H1 (cell line): ENCODE data around the gene RIN3. TPM values are rescaled to one million over a fixed set of nuclear protein-coding genes. Genes with fewer than 3 reads are reported as not detected.

Experiments used
- CTCF ChIA-PET: fragments of 300-600 bp; sonication (Branson Sonifier 250); formaldehyde crosslinking; loops from one replicate; lab custom pipeline; 2021; ENCODE audit not compliant: partially characterized antibody; lab: Charles Lee
- POLR2A ChIA-PET: fragments of 300-600 bp; sonication (Branson Sonifier 250); formaldehyde crosslinking; loops from one replicate; lab custom pipeline; 2021; ENCODE audit warnings: inconsistent platforms; ENCODE audit not compliant: partially characterized antibody; lab: Charles Lee
- DNase-seq, 2 experiments: peaks; one replicate each; pipeline versions ENCODE4 v3.0.0 to v3.0.0-alpha.2; 2010 to 2022; ENCODE audit warnings: low spot score in 2 of 2, low read depth in 1 of 2, mixed read lengths in 1 of 2
- FAIRE-seq: peaks from 2 replicates; lab custom pipeline; 2011; peaks lifted over from hg19 to GRCh38; lab: Jason Lieb, UNC
- H2AFZ ChIP-seq: 2 replicates; pipeline ENCODE4 v1.8.1; 2012; ENCODE audit warnings: low read length, inconsistent platforms
- H2AK5ac ChIP-seq: 2 replicates; pipeline ENCODE4 v1.6.1; 2013; ENCODE audit warnings: low read depth, low read length
- H2BK120ac ChIP-seq: replicated peaks from 2 replicates; pipeline ENCODE3; 2013; ENCODE audit warnings: low read depth, low read length, inconsistent platforms
- H2BK12ac ChIP-seq: 2 replicates; pipeline ENCODE4 v1.6.1; 2013; ENCODE audit warnings: low read depth, low read length
- H2BK15ac ChIP-seq: 2 replicates; pipeline ENCODE4 v1.6.1; 2013; ENCODE audit warnings: low read length
- H2BK20ac ChIP-seq: 2 replicates; pipeline ENCODE4 v1.6.1; 2013; ENCODE audit warnings: low read length
- H2BK5ac ChIP-seq: 2 replicates; pipeline ENCODE4 v1.6.1; 2013; ENCODE audit warnings: low read depth, low read length
- H3K14ac ChIP-seq: 2 replicates; pipeline ENCODE4 v1.6.1; 2013; ENCODE audit warnings: inconsistent platforms; ENCODE audit not compliant: insufficient read length
- H3K18ac ChIP-seq: 2 replicates; pipeline ENCODE4 v1.6.1; 2013; ENCODE audit warnings: low read length; ENCODE audit errors: extremely low read depth
- H3K23ac ChIP-seq: 2 replicates; pipeline ENCODE4 v1.6.1; 2013; ENCODE audit warnings: inconsistent platforms; ENCODE audit not compliant: insufficient read length
- H3K23me2 ChIP-seq: 2 replicates; pipeline ENCODE4 v1.6.1; 2013; ENCODE audit warnings: low read depth, low read length
- H3K27ac ChIP-seq: 2 replicates; pipeline ENCODE4 v1.6.1; 2011; ENCODE audit warnings: low read depth, low read length, inconsistent platforms
- H3K27me3 ChIP-seq, 4 experiments: replicated peaks in 1 of 4; 1 replicate in 1 of 4; 2 replicates in 3 of 4; pipeline versions ENCODE4 v1.6.1 to v1.8.1; 2011 to 2013; ENCODE audit warnings: low read length in 3 of 4, mild to moderate bottlenecking in 3 of 4, inconsistent platforms in 2 of 4, mixed read lengths in 2 of 4, moderate library complexity in 1 of 4; ENCODE audit not compliant: control insufficient read depth in 3 of 4, insufficient read depth in 3 of 4; ENCODE audit errors: extremely low read depth in 1 of 4
- H3K36me3 ChIP-seq, 4 experiments: 2 replicates each; pipeline versions ENCODE4 v1.6.1 to v1.8.1; 2011 to 2013; ENCODE audit warnings: mild to moderate bottlenecking in 4 of 4, low read length in 3 of 4, moderate library complexity in 2 of 4, control low read depth in 1 of 4, inconsistent platforms in 1 of 4; ENCODE audit not compliant: insufficient read depth in 4 of 4, control insufficient read depth in 2 of 4
- H3K4ac ChIP-seq: replicated peaks from 2 replicates; pipeline ENCODE3; 2013; ENCODE audit warnings: low read length, low read depth, mixed read lengths, inconsistent platforms; ENCODE audit not compliant: insufficient read length
- H3K4me1 ChIP-seq, 4 experiments: replicated peaks in 1 of 4; 1 replicate in 1 of 4; 2 replicates in 3 of 4; pipeline versions ENCODE4 v1.6.1 to v1.8.1; 2011 to 2013; ENCODE audit warnings: low read length in 3 of 4, inconsistent platforms in 2 of 4, mixed read lengths in 1 of 4; ENCODE audit not compliant: insufficient read depth in 4 of 4, control insufficient read depth in 3 of 4
- H3K4me2 ChIP-seq, 2 experiments: 2 replicates each; pipeline versions ENCODE4 v1.6.1 to v1.8.1; 2011 to 2013; ENCODE audit warnings: low read depth in 2 of 2, low read length in 2 of 2, control low read depth in 1 of 2, inconsistent platforms in 1 of 2, mild to moderate bottlenecking in 1 of 2; ENCODE audit not compliant: insufficient read depth in 1 of 2
- H3K4me3 ChIP-seq, 4 experiments: fragments of 200-600, 300-600 bp in 1 of 4; sonication (generic), shearing (Covaris generic), sonication (Bioruptor Twin) in 1 of 4; 2 replicates each; pipeline versions ENCODE4 v1.5.1 to v1.8.1; 2011 to 2016; ENCODE audit warnings: low read length in 4 of 4, low read depth in 3 of 4, control low read depth in 2 of 4, inconsistent platforms in 2 of 4, mild to moderate bottlenecking in 2 of 4, mixed read lengths in 1 of 4, moderate library complexity in 1 of 4; ENCODE audit not compliant: insufficient read depth in 2 of 4; ENCODE audit errors: extremely low read depth in 1 of 4
- H3K56ac ChIP-seq: replicated peaks from 2 replicates; pipeline ENCODE3; 2013; ENCODE audit warnings: low read depth, mild to moderate bottlenecking, mixed read lengths, low read length, inconsistent platforms; ENCODE audit not compliant: insufficient read length
- H3K79me1 ChIP-seq: 2 replicates; pipeline ENCODE4 v1.6.1; 2013; ENCODE audit warnings: low read depth, low read length, control low read depth
- H3K79me2 ChIP-seq, 2 experiments: 2 replicates each; pipeline versions ENCODE4 v1.6.1 to v1.8.1; 2012 to 2013; ENCODE audit warnings: low read length in 2 of 2, mild to moderate bottlenecking in 2 of 2, inconsistent platforms in 1 of 2; ENCODE audit not compliant: insufficient read depth in 2 of 2, control insufficient read depth in 1 of 2
- H3K9ac ChIP-seq, 4 experiments: replicated peaks in 1 of 4; 1 replicate in 1 of 4; 2 replicates in 3 of 4; pipeline versions ENCODE4 v1.6.1 to v1.8.1; 2011 to 2013; ENCODE audit warnings: low read depth in 3 of 4, low read length in 3 of 4, control low read depth in 2 of 4, mild to moderate bottlenecking in 2 of 4, moderate library complexity in 2 of 4, inconsistent platforms in 1 of 4; ENCODE audit errors: extremely low read depth in 1 of 4
- H3K9me3 ChIP-seq, 2 experiments: 2 replicates each; pipeline versions ENCODE4 v1.6.1 to v1.8.1; 2012 to 2013; ENCODE audit warnings: mild to moderate bottlenecking in 2 of 2, moderate library complexity in 2 of 2, control low read depth in 1 of 2, inconsistent platforms in 1 of 2, low read depth in 1 of 2, low read length in 1 of 2, mixed read lengths in 1 of 2; ENCODE audit not compliant: insufficient read depth in 2 of 2
- H4K20me1 ChIP-seq, 2 experiments: replicated peaks in 1 of 2; 2 replicates each; pipeline versions ENCODE3 to v1.8.1; 2011 to 2013; ENCODE audit warnings: inconsistent platforms in 2 of 2, low read length in 2 of 2, mild to moderate bottlenecking in 1 of 2; ENCODE audit not compliant: insufficient read depth in 2 of 2, control insufficient read depth in 1 of 2
- H4K5ac ChIP-seq: 2 replicates; pipeline ENCODE4 v1.6.1; 2013; ENCODE audit warnings: low read length, low read depth, mixed read lengths, inconsistent platforms; ENCODE audit not compliant: insufficient read length
- H4K8ac ChIP-seq: 2 replicates; pipeline ENCODE4 v1.8.0; 2013; ENCODE audit warnings: mild to moderate bottlenecking, moderate library complexity, low read length, inconsistent platforms; ENCODE audit not compliant: insufficient read depth; ENCODE audit errors: extremely low read depth
- H4K91ac ChIP-seq: replicated peaks from 2 replicates; pipeline ENCODE3; 2013; ENCODE audit warnings: low read length, mixed read lengths, inconsistent platforms; ENCODE audit not compliant: insufficient read length
- CHD1 ChIP-seq: IDR thresholded peaks from 2 replicates; pipeline ENCODE4 v1.6.1; 2012; ENCODE audit warnings: low read depth, low read length, improper control_type of control experiment
- SP4 ChIP-seq: IDR thresholded peaks from 2 replicates; pipeline ENCODE4 v1.6.1; 2012; ENCODE audit warnings: low read length, inconsistent platforms
- WGBS, 2 experiments: shearing (Covaris generic) in 1 of 2; methylation state at CpG; one replicate each; pipeline versions ENCODE4 v1.1.6 to v1.1.7; 2013 to 2015; ENCODE audit warnings: low lambda C conversion rate in 2 of 2, mixed read lengths in 2 of 2, inconsistent platforms in 1 of 2, low coverage in 1 of 2, missing lambda C conversion rate in 1 of 2; ENCODE audit not compliant: insufficient replicate concordance in 2 of 2, insufficient coverage in 1 of 2, insufficient read length in 1 of 2; ENCODE audit errors: extremely low coverage in 1 of 2, missing lambda C conversion rate in 1 of 2; 5-methylcytosine and 5-hydroxymethylcytosine counted together
- polyA plus RNA-seq, 7 experiments: library from polyadenylated mRNA; depleted of rRNA in 3 of 7; stranded (reverse) in 5 of 7; unstranded in 2 of 7; fragments of >200 nt in 5 of 7; fragments of 200-250 nt in 2 of 7; gene quantifications; 1 replicate in 5 of 7; 2 replicates in 1 of 7; 4 replicates in 1 of 7; pipeline versions ENCODE4 v1.2.1 to v1.2.3, GENCODE V29; 2011 to 2013; ENCODE audit warnings: missing spikeins in 2 of 7, mixed read lengths in 2 of 7
- total RNA-seq: library from RNA; stranded (reverse); fragmentation: NEBNext Ultra II Directional; extraction: Animal tissue kit (Norgen Biotek cat#: 25700); gene quantifications from 2 replicates; pipeline ENCODE4 v1.2.1, GENCODE V29; 2021

The RIN3 gene
- total and polyA plus RNA-seq, 2 of the 8 experiments (the other 6 are each of a cell fraction or from before 2014, with no cell fraction given) = 0.59 to 1.5 TPM

GRCh38 chr14:92494512-92494911 is 19.1 kb upstream of the RIN3 start:
- no peaks in the 10 kb centered on the region for H3K79me2 ChIP-seq
- H3K18ac ChIP-seq = no peak overlapping the region
- no peak overlapping the region for H2BK15ac ChIP-seq
- H3K9me3 ChIP-seq = no peaks in the 10 kb centered on the region
- TF ChIP-seq SP4 (no peak), CHD1 (no peak)
- H3K27me3 ChIP-seq = peaks cover 0 to 2% (median 0%) of the 10 kb centered on the region in 4 experiments; a peak in 3 of 7 replicates
- H3K23me2 ChIP-seq = no peaks in the 10 kb centered on the region
- no peaks in the 10 kb centered on the region for H3K79me1 ChIP-seq
- H2BK12ac ChIP-seq = no peak overlapping the region
- H3K23ac ChIP-seq = no peak overlapping the region
- no peak for DNase-seq
- H4K8ac ChIP-seq = no peak overlapping the region
- H3K36me3 ChIP-seq = no peaks in the 10 kb centered on the region
- 91% methylated on average over 4 of the region's 4 CpGs; no CpG with 5 or more reads in 1 of the 2 experiments for WGBS, 2 experiments
- H4K5ac ChIP-seq = no peak overlapping the region
- FAIRE-seq = no peak
- no peak overlapping the region for H3K4me3 ChIP-seq
- no peak overlapping the region for H3K56ac ChIP-seq
- no peak overlapping the region for H2BK5ac ChIP-seq
- peaks cover 0 to 7% (median 2%) of the 10 kb centered on the region in 4 experiments; a peak in 5 of 7 replicates for H3K4me1 ChIP-seq
- no peak overlapping the region for H3K14ac ChIP-seq
- no peak overlapping the region for H3K4ac ChIP-seq
- H2AK5ac ChIP-seq = no peak overlapping the region
- H4K20me1 ChIP-seq = no peaks in the 10 kb centered on the region
- no peak overlapping the region for H3K9ac ChIP-seq
- no peak overlapping the region for H2BK20ac ChIP-seq
- CTCF ChIA-PET = interaction anchor here (1.2 to 2.0 kb wide), 2 partner anchors 12 to 44 kb away, joined by 3 to 8 read pairs; no protein-coding TSS in a partner anchor
- H2BK120ac ChIP-seq = no peak overlapping the region
- no peak overlapping the region for H3K4me2 ChIP-seq
- no peak overlapping the region for H2AFZ ChIP-seq
- no peak overlapping the region for H4K91ac ChIP-seq
- POLR2A ChIA-PET = no interaction called here
- H3K27ac ChIP-seq = no peak overlapping the region
